H1 (cell line): Measurements from ENCODE around the gene HDGFL3. TPM values are rescaled to one million over a fixed set of nuclear protein-coding genes. Genes with fewer than 3 reads are reported as not detected.

Source experiments
- ASH2L ChIP-seq: fragments of 200-600, 300-600 bp; sonication (generic); IDR thresholded peaks from one replicate; pipeline ENCODE4 v1.7.1; 2017; ENCODE audit warnings: low read length
- BACH1 ChIP-seq: IDR thresholded peaks from 2 replicates; pipeline ENCODE4 v1.6.1; 2012; ENCODE audit warnings: low read length, improper control_type of control experiment
- BRCA1 ChIP-seq: IDR thresholded peaks from 2 replicates; pipeline ENCODE4 v1.6.1; 2012; ENCODE audit warnings: low read depth, low read length, improper control_type of control experiment
- CEBPB ChIP-seq: IDR thresholded peaks from 2 replicates; pipeline ENCODE4 v1.6.1; 2012; ENCODE audit warnings: low read depth, low read length
- CTBP2 ChIP-seq: IDR thresholded peaks from 2 replicates; pipeline ENCODE4 v1.7.0; 2011; ENCODE audit warnings: borderline replicate concordance, mild to moderate bottlenecking, moderate library complexity, mixed read lengths, low read length; ENCODE audit not compliant: insufficient read depth, insufficient read length
- CTCF ChIP-seq, 3 experiments: IDR thresholded peaks; 1 replicate in 2 of 3; 2 replicates in 1 of 3; pipeline versions ENCODE4 v1.5.1 to v1.6.1; 2011; ENCODE audit warnings: low read length in 3 of 3, mild to moderate bottlenecking in 3 of 3, inconsistent platforms in 2 of 3, low read depth in 1 of 3, moderate library complexity in 1 of 3; ENCODE audit not compliant: insufficient read depth in 1 of 3; ENCODE audit errors: control extremely low read depth in 1 of 3
- EZH2 ChIP-seq: fragments of 200-600 bp; sonication (generic); IDR thresholded peaks from 2 replicates; pipeline ENCODE4 v1.7.1; 2012; ENCODE audit warnings: low read depth, mild to moderate bottlenecking, moderate library complexity, low read length, inconsistent platforms; ENCODE audit not compliant: severe bottlenecking
- HDAC2 ChIP-seq, 2 experiments: fragments of 300-600 bp in 1 of 2; sonication (generic) in 1 of 2; IDR thresholded peaks; 2 replicates each; pipeline ENCODE4 v1.6.1; 2011 to 2012; ENCODE audit warnings: low read depth in 2 of 2, low read length in 2 of 2, mild to moderate bottlenecking in 2 of 2, moderate library complexity in 2 of 2, borderline replicate concordance in 1 of 2, inconsistent platforms in 1 of 2
- KDM4A ChIP-seq: IDR thresholded peaks from one replicate; pipeline ENCODE4 v1.7.1; 2012; ENCODE audit warnings: low read depth, mild to moderate bottlenecking, moderate library complexity, low read length, inconsistent platforms; ENCODE audit not compliant: severe bottlenecking
- MAX ChIP-seq: IDR thresholded peaks from 2 replicates; pipeline ENCODE4 v1.6.1; 2012; ENCODE audit warnings: inconsistent platforms
- NRF1 ChIP-seq: IDR thresholded peaks from 2 replicates; pipeline ENCODE4 v1.6.1; 2011; ENCODE audit warnings: mild to moderate bottlenecking, low read depth, low read length, improper control_type of control experiment
- POLR2A ChIP-seq, 2 experiments: IDR thresholded peaks; 1 replicate in 1 of 2; 2 replicates in 1 of 2; pipeline ENCODE4 v1.6.1; 2011; ENCODE audit warnings: low read depth in 2 of 2, low read length in 2 of 2, mild to moderate bottlenecking in 2 of 2; ENCODE audit errors: control extremely low read depth in 1 of 2
- RAD21 ChIP-seq, 2 experiments: IDR thresholded peaks in 1 of 2; conservative IDR thresholded peaks in 1 of 2; 2 replicates each; pipeline ENCODE4 v1.6.1; 2011; ENCODE audit warnings: low read depth in 2 of 2, low read length in 2 of 2, improper control_type of control experiment in 1 of 2, inconsistent platforms in 1 of 2, mild to moderate bottlenecking in 1 of 2, moderate library complexity in 1 of 2
- RBBP5 ChIP-seq: IDR thresholded peaks from 2 replicates; pipeline ENCODE4 v1.7.1; 2012; ENCODE audit warnings: low read depth, mild to moderate bottlenecking, inconsistent platforms, low read length, moderate library complexity, borderline replicate concordance
- SP2 ChIP-seq: IDR thresholded peaks from 2 replicates; pipeline ENCODE4 v1.6.1; 2012; ENCODE audit warnings: mild to moderate bottlenecking, low read length, inconsistent platforms
- TAF7 ChIP-seq: optimal IDR thresholded peaks from 2 replicates; pipeline ENCODE3; 2011; ENCODE audit warnings: low read depth, mild to moderate bottlenecking, inconsistent platforms, low read length, moderate library complexity, borderline replicate concordance
- TBP ChIP-seq: IDR thresholded peaks from 2 replicates; pipeline ENCODE4 v1.6.1; 2011; ENCODE audit warnings: low read depth, low read length, improper control_type of control experiment
- YY1 ChIP-seq: IDR thresholded peaks from 2 replicates; pipeline ENCODE4 v1.6.1; 2011; ENCODE audit warnings: low read depth, mild to moderate bottlenecking, low read length
- polyA plus RNA-seq, 7 experiments: library from polyadenylated mRNA; depleted of rRNA in 3 of 7; stranded (reverse) in 5 of 7; unstranded in 2 of 7; fragments of >200 nt in 5 of 7; fragments of 200-250 nt in 2 of 7; gene quantifications; 1 replicate in 5 of 7; 2 replicates in 1 of 7; 4 replicates in 1 of 7; pipeline versions ENCODE4 v1.2.1 to v1.2.3, GENCODE V29; 2011 to 2013; ENCODE audit warnings: missing spikeins in 2 of 7, mixed read lengths in 2 of 7
- total RNA-seq: library from RNA; stranded (reverse); fragmentation: NEBNext Ultra II Directional; extraction: Animal tissue kit (Norgen Biotek cat#: 25700); gene quantifications from 2 replicates; pipeline ENCODE4 v1.2.1, GENCODE V29; 2021

Gene HDGFL3
- total and polyA plus RNA-seq, 2 of the 8 experiments (the other 6 are each of a cell fraction or from before 2014, with no cell fraction given): 14.1 to 149 TPM

- TF ChIP-seq CTCF (IDR thresholded peaks at IDR 0.05; ENCODE audit: control extremely low read depth in 1 of 3, insufficient read depth in 1 of 3, low read depth in 1 of 3, low read length in 3 of 3) (peak in 1 of 3 experiments; percentile 17; a peak in 1 of 4 replicates), POLR2A (IDR thresholded peaks at IDR 0.05; ENCODE audit: control extremely low read depth in 1 of 2, low read depth in 2 of 2, low read length in 2 of 2) (peak; percentile 61 to 95), RAD21 (IDR thresholded peaks at IDR 0.05 in 1 of 2, conservative IDR thresholded peaks at IDR 0.05 in 1 of 2; ENCODE audit: low read depth in 2 of 2, low read length in 2 of 2) (peak; percentile 7 to 45; a peak in 1 of 4 replicates), TAF7 (peak; percentile 64), SP2 (no peak), CEBPB (no peak), BACH1 (peak; percentile 73), KDM4A (peak; percentile 24), HDAC2 (IDR thresholded peaks at IDR 0.05; ENCODE audit: borderline replicate concordance in 1 of 2, low read depth in 2 of 2, low read length in 2 of 2) (peak; percentile 75 to 93; a peak in 2 of 4 replicates), ASH2L (peak; percentile 69), BRCA1 (no peak), TBP (no peak; the same call in 1 of the 2 replicates), MAX (peak; percentile 40), EZH2 (no peak), YY1 (peak; percentile 6; the same call in 1 of the 2 replicates), RBBP5 (peak; percentile 64; the same call in 1 of the 2 replicates), NRF1 (no peak), CTBP2 (peak; percentile 44)
- TF ChIP-seq, all 59 proteins: peak for 15
These were observed at the start of gene HDGFL3 (continued) for GRCh38 chr15:83207660-83208366.
